CD4-positive, alpha-beta memory T cell (primary cell): ENCODE results near the gene TMEFF2. TPM values are rescaled to one million over a fixed set of nuclear protein-coding genes. Genes with fewer than 3 reads are reported as not detected.
"Not testable (repeated sequence)": the region's sequence is repeated elsewhere in the genome, so short reads cannot be mapped to it uniquely, and the experiment has no call there.

Experiments
- CTCF ChIA-PET: fragments of 350-600 bp; sonication (Branson Sonifier 250); formaldehyde crosslinking; loops from one replicate; lab custom pipeline; 2021; ENCODE audit warnings: inconsistent platforms; ENCODE audit not compliant: partially characterized antibody; lab: Charles Lee
- POLR2A ChIA-PET: fragments of 350-600 bp; sonication (Branson Sonifier 250); formaldehyde crosslinking; loops from one replicate; lab custom pipeline; 2021; ENCODE audit not compliant: partially characterized antibody; lab: Charles Lee
- DNase-seq, 5 donors: peaks; one replicate each; pipeline versions ENCODE4 v3.0.0 to v3.0.0-alpha.2; 2020 to 2022; ENCODE audit warnings: mixed read lengths in 1 of 5
- H3K27ac ChIP-seq: one replicate; pipeline ENCODE4 v1.7.0; 2013; ENCODE audit warnings: low read depth, low read length
- H3K27me3 ChIP-seq: 2 replicates; pipeline ENCODE4 v1.7.0; 2013; ENCODE audit warnings: mild to moderate bottlenecking, low read length, moderate library complexity; ENCODE audit not compliant: insufficient read depth
- H3K36me3 ChIP-seq: 2 replicates; pipeline ENCODE4 v1.7.0; 2013; ENCODE audit warnings: mild to moderate bottlenecking, low read length, moderate library complexity; ENCODE audit not compliant: insufficient read depth
- H3K4me1 ChIP-seq: 2 replicates; pipeline ENCODE4 v1.7.0; 2013; ENCODE audit warnings: mild to moderate bottlenecking, low read length, moderate library complexity; ENCODE audit not compliant: insufficient read depth
- H3K4me3 ChIP-seq, 2 donors: one replicate each; pipeline ENCODE4 v1.7.0; 2013; ENCODE audit warnings: low read length in 2 of 2, mild to moderate bottlenecking in 1 of 2
- H3K9me3 ChIP-seq, 2 donors: one replicate each; pipeline ENCODE4 v1.7.0; 2013; ENCODE audit warnings: low read length in 2 of 2, control low read depth in 1 of 2; ENCODE audit not compliant: control insufficient read depth in 1 of 2
- H3K27ac Mint-ChIP-seq, 7 donors: one replicate each; pipeline ENCODE4 v1.8.0; 2020 to 2021; ENCODE audit warnings: mixed read lengths in 7 of 7, mild to moderate bottlenecking in 6 of 7, inconsistent platforms in 3 of 7, moderate library complexity in 3 of 7
- H3K27me3 Mint-ChIP-seq, 2 donors: one replicate each; pipeline ENCODE4 v1.8.0; 2020 to 2021; ENCODE audit warnings: mixed read lengths in 2 of 2
- H3K36me3 Mint-ChIP-seq, 2 donors: one replicate each; pipeline ENCODE4 v1.8.0; 2020 to 2021; ENCODE audit warnings: mixed read lengths in 2 of 2, inconsistent platforms in 1 of 2, mild to moderate bottlenecking in 1 of 2
- H3K4me1 Mint-ChIP-seq, 4 donors: one replicate each; pipeline ENCODE4 v1.8.0; 2020 to 2021; ENCODE audit warnings: mixed read lengths in 4 of 4, mild to moderate bottlenecking in 1 of 4
- H3K4me3 Mint-ChIP-seq, 8 donors: one replicate each; pipeline ENCODE4 v1.8.0; 2020 to 2021; ENCODE audit warnings: mixed read lengths in 8 of 8, mild to moderate bottlenecking in 7 of 8, moderate library complexity in 6 of 8, inconsistent platforms in 3 of 8
- H3K9me3 Mint-ChIP-seq, 8 donors: one replicate each; pipeline ENCODE4 v1.8.0; 2020 to 2021; ENCODE audit warnings: mixed read lengths in 8 of 8, mild to moderate bottlenecking in 5 of 8, inconsistent platforms in 3 of 8, moderate library complexity in 1 of 8
- intact Hi-C: fragments of 100-400 bp; cut with micrococcal nuclease; formaldehyde crosslinking; loops from one replicate; pipeline ENCODE4 v1.15.1; 2023
- polyA plus RNA-seq, 2 donors: library from polyadenylated mRNA; unstranded; fragments of 300-500 nt; fragmentation: Illumina TruSeq; gene quantifications; one replicate each; pipeline ENCODE4 v1.2.3, GENCODE V29; 2021
- total RNA-seq, 2 experiments: library from RNA; stranded (reverse); gene quantifications; one replicate each; pipeline ENCODE4 v1.2.3, GENCODE V29; 2021

The TMEFF2 gene
- total and polyA plus RNA-seq, 4 experiments from 2014 or later: not detected

DNA sequence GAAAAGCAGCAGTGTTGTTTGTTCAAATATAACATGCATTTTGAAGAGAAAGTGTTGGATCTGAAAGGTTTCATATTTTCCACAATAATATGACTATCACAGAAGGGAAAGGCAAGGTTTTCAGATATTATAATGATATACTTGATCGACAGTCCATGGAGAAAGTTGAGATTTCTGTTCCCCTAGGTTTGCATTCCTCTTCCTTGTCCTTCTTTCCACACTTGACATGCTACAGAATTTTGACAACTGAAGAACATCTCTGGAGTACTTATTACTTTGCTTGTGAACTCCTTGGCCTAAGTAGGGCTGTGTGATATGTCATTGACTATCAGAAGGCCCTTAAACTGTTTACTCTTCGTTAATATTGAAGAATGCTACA, 46.5 kb downstream of the TMEFF2 start:
- CTCF ChIA-PET: interaction anchor here (1.2 to 2.9 kb wide), 2 partner anchors 11 to 14 kb away, joined by 3 to 9 read pairs; no protein-coding TSS in a partner anchor
- POLR2A ChIA-PET: no interaction called here

GRCh38 chr2:192146069-192147015, 48.4 kb downstream of the TMEFF2 start:
- intact Hi-C loops: no loop called here
- Histone ChIP-seq H3K9me3 (no peaks in the 10 kb centered on the region), H3K4me3 (no peak overlapping the region), H3K36me3 (no peaks in the 10 kb centered on the region), H3K4me1 (no peaks in the 10 kb centered on the region), H3K27ac (no peak overlapping the region), H3K27me3 (no peaks in the 10 kb centered on the region)
- peaks cover 6 to 11% of the 10 kb centered on the region in 2 donors for H3K27me3 Mint-ChIP-seq
- H3K9me3 Mint-ChIP-seq: no peaks in the 10 kb centered on the region
- no peak overlapping the region for H3K27ac Mint-ChIP-seq
- ChIA-PET CTCF (interaction anchor here (0.8 to 1.1 kb wide), 2 partner anchors 16 to 580 kb away, joined by 3 read pairs; no protein-coding TSS in a partner anchor), POLR2A (no interaction called here)
- DNase-seq: no peak
- no peaks in the 10 kb centered on the region for H3K36me3 Mint-ChIP-seq
- no peak overlapping the region for H3K4me3 Mint-ChIP-seq
- no peaks in the 10 kb centered on the region for H3K4me1 Mint-ChIP-seq

More for the DNA sequence above, 46.5 kb downstream of the TMEFF2 start:
- Mint-ChIP-seq H3K9me3 (no peaks in the 10 kb centered on the region), H3K27ac (no peak overlapping the region), H3K4me3 (no peak overlapping the region), H3K36me3 (no peaks in the 10 kb centered on the region), H3K4me1 (no peaks in the 10 kb centered on the region), H3K27me3 (peaks cover 3 to 4% of the 10 kb centered on the region in 2 donors)
- DNase-seq: no peak
- no peak overlapping the region for H3K27ac ChIP-seq
- H3K9me3 ChIP-seq: no peaks in the 10 kb centered on the region
- H3K27me3 ChIP-seq: no peaks in the 10 kb centered on the region
- H3K4me3 ChIP-seq: no peak overlapping the region
- intact Hi-C loops: no loop called here
- no peaks in the 10 kb centered on the region for H3K4me1 ChIP-seq
- no peaks in the 10 kb centered on the region for H3K36me3 ChIP-seq

GRCh38 chr2:192145496-192145895, 49.2 kb downstream of the TMEFF2 start:
- Mint-ChIP-seq H3K4me1 (no peaks in the 10 kb centered on the region), H3K4me3 (no peak overlapping the region), H3K9me3 (no peaks in the 10 kb centered on the region), H3K36me3 (no peaks in the 10 kb centered on the region), H3K27me3 (peaks cover 6 to 10% of the 10 kb centered on the region in 2 donors), H3K27ac (no peak overlapping the region)
- Histone ChIP-seq H3K27me3 (no peaks in the 10 kb centered on the region), H3K4me3 (no peak overlapping the region), H3K4me1 (no peaks in the 10 kb centered on the region), H3K36me3 (no peaks in the 10 kb centered on the region), H3K27ac (no peak overlapping the region), H3K9me3 (no peaks in the 10 kb centered on the region)
- intact Hi-C loops: no loop called here
- no peak for DNase-seq
- ChIA-PET CTCF (interaction anchor here (1.0 kb wide), 1 partner anchor 591 kb away, joined by 3 read pairs; no protein-coding TSS in a partner anchor), POLR2A (no interaction called here)

DNA sequence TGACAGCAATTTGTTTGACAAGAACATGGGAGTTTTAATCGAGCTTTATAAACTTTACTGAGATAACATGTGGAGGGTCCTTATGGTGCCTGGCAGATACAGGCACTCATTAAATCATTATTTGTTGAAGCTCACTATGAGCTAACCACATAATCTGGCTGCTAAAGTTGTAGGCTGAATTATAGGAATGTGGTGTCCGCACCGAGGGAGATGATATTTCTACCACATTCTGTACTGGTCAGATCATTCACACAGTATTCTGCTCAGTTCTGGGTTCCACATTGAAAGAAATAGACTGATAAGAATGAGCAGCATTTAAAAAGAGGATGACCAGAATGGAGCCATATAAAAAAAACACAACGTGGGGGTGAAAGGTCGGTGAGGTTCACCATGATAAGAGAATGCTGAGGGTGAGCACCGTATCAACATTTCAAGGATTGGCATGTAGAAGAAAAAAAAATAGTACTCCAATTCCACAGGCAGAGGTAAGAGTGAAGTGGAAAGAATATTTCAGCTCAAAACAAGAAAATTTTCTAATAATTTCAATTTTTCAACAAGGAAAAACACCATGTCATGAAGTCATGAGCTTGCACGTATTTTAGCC, 54.4 kb downstream of the TMEFF2 start:
- ChIA-PET CTCF (interaction anchor here (2.4 kb wide), 1 partner anchor 22 kb away, joined by 11 read pairs; no protein-coding TSS in a partner anchor), POLR2A (no interaction called here)
- no peaks in the 10 kb centered on the region for H3K9me3 Mint-ChIP-seq
- no peak overlapping the region for H3K4me3 ChIP-seq
- no peaks in the 10 kb centered on the region for H3K27me3 ChIP-seq
- H3K9me3 ChIP-seq: no peaks in the 10 kb centered on the region
- H3K4me1 ChIP-seq: no peaks in the 10 kb centered on the region
- no peak overlapping the region for H3K27ac ChIP-seq
- H3K4me1 Mint-ChIP-seq: no peaks in the 10 kb centered on the region
- H3K27me3 Mint-ChIP-seq: peaks cover 6 to 12% of the 10 kb centered on the region in 2 donors
- intact Hi-C loops: no loop called here
- DNase-seq: no peak
- H3K36me3 Mint-ChIP-seq: no peaks in the 10 kb centered on the region
- no peaks in the 10 kb centered on the region for H3K36me3 ChIP-seq
- no peak overlapping the region for H3K4me3 Mint-ChIP-seq
- no peak overlapping the region for H3K27ac Mint-ChIP-seq

- Histone ChIP-seq H3K4me3 (no peak overlapping the region), H3K9me3 (no peaks in the 10 kb centered on the region), H3K27ac (no peak overlapping the region), H3K27me3 (no peaks in the 10 kb centered on the region), H3K36me3 (no peaks in the 10 kb centered on the region), H3K4me1 (no peaks in the 10 kb centered on the region)
- POLR2A ChIA-PET: no interaction called here
- no peak for DNase-seq
- Mint-ChIP-seq H3K4me1 (no peaks in the 10 kb centered on the region), H3K36me3 (no peaks in the 10 kb centered on the region), H3K4me3 (no peak overlapping the region), H3K9me3 (no peaks in the 10 kb centered on the region), H3K27me3 (peaks cover 6 to 12% of the 10 kb centered on the region in 2 donors), H3K27ac (no peak overlapping the region)
- CTCF ChIA-PET: interaction anchor here (2.4 kb wide), 1 partner anchor 23 kb away, joined by 11 read pairs; no protein-coding TSS in a partner anchor
- intact Hi-C loops: no loop called here
Measured at GRCh38 chr2:192139813-192140212, 54.9 kb downstream of the TMEFF2 start.

DNA sequence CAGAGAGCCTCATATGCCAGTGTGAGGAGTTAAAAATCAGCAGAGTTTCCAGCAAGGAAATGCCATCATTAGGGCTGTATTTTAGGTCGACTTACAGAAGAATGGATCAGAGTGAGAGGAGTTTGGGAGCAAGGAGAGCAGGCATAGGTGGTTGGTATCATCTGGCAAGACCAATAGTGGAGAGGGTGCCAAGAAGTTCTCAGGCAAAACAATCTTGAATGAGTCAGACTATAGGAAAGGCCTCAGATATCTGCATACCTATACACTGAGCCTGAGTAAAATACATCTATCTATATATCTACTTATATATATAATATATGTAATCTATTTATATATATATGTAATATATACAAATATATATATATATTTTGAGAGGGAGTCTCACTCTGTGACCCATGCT, 57.3 kb downstream of the TMEFF2 start:
- no peak overlapping the region for H3K4me3 ChIP-seq
- intact Hi-C loops: no loop called here
- H3K4me1 ChIP-seq: no peaks in the 10 kb centered on the region
- Mint-ChIP-seq H3K4me3 (no peak overlapping the region), H3K9me3 (no peaks in the 10 kb centered on the region), H3K36me3 (no peaks in the 10 kb centered on the region), H3K4me1 (no peaks in the 10 kb centered on the region), H3K27me3 (peaks cover 2 to 10% of the 10 kb centered on the region in 2 donors), H3K27ac (no peak overlapping the region)
- H3K27ac ChIP-seq: no peak overlapping the region
- ChIA-PET CTCF (no interaction called here), POLR2A (no interaction called here)
- H3K9me3 ChIP-seq: no peaks in the 10 kb centered on the region
- H3K36me3 ChIP-seq: no peaks in the 10 kb centered on the region
- DNase-seq: no peak
- no peaks in the 10 kb centered on the region for H3K27me3 ChIP-seq

- H3K27ac ChIP-seq, H3K27ac Mint-ChIP-seq, H3K4me1 ChIP-seq, H3K4me3 Mint-ChIP-seq, H3K4me3 ChIP-seq, CTCF ChIA-PET, H3K9me3 ChIP-seq, H3K4me1 Mint-ChIP-seq, DNase-seq, POLR2A ChIA-PET, H3K36me3 ChIP-seq, H3K27me3 ChIP-seq, H3K36me3 Mint-ChIP-seq, H3K9me3 Mint-ChIP-seq, intact Hi-C loops, H3K27me3 Mint-ChIP-seq: not testable (repeated sequence)
Measured at GRCh38 chr2:192132604-192133003, 62.1 kb downstream of the TMEFF2 start.
